GM12878 (cell line): ENCODE results near the gene CKMT2. TPM values are rescaled to one million over a fixed set of nuclear protein-coding genes. Genes with fewer than 3 reads are reported as not detected.

Experiments
- ATAC-seq: fragments of 200-7000 bp; cut with Tn5 transposase; 3 replicates; pipeline ENCODE4 v1.9.1; 2020; ENCODE audit warnings: mild to moderate bottlenecking, moderate library complexity
- BruUV-seq: library from RNA; stranded (reverse); fragments of 400-500 nt; replicated peaks from 2 replicates; lab custom pipeline; 2021; lab: Mats Ljungman, UMichigan
- CTCF ChIA-PET: fragments of 300-600 bp; sonication (Branson Sonifier 250); formaldehyde crosslinking; extraction: SDS; loops from one replicate; lab custom pipeline; 2021; ENCODE audit warnings: inconsistent platforms; lab: Yijun Ruan, JAX
- POLR2A ChIA-PET: fragments of 350-600 bp; formaldehyde crosslinking; extraction: SDS; loops from one replicate; lab custom pipeline; 2021; ENCODE audit warnings: inconsistent platforms; lab: Charles Lee
- RAD21 ChIA-PET: fragments of 300-600 bp; sonication (Branson Sonifier 250); formaldehyde crosslinking; loops from one replicate; lab custom pipeline; 2023; ENCODE audit warnings: antibody characterized with exemption; ENCODE audit not compliant: unreplicated experiment; lab: Charles Lee
- SMC1A ChIA-PET: fragments of 300-600 bp; sonication (Branson Sonifier 250); formaldehyde crosslinking; loops from one replicate; lab custom pipeline; 2023; ENCODE audit not compliant: unreplicated experiment, uncharacterized antibody; lab: Charles Lee
- DNase-seq: peaks from one replicate; pipeline ENCODE4 v3.0.0-alpha.2; 2011; ENCODE audit warnings: low read depth, low spot score
- FAIRE-seq: peaks from 3 replicates; lab custom pipeline; 2011; peaks lifted over from hg19 to GRCh38; lab: Jason Lieb, UNC
- H2AFZ ChIP-seq: 2 replicates; pipeline ENCODE4 v1.6.0; 2011; ENCODE audit warnings: low read depth, low read length, control low read depth; ENCODE audit not compliant: control insufficient read depth
- H3K27ac ChIP-seq: 2 replicates; pipeline ENCODE4 v1.5.1; 2011; ENCODE audit warnings: control low read depth; ENCODE audit not compliant: control insufficient read depth, insufficient read depth
- H3K27me3 ChIP-seq, 2 experiments: replicated peaks in 1 of 2; 2 replicates each; pipeline versions ENCODE4 v1.6.0 to v1.6.1; 2011; ENCODE audit warnings: low read length in 1 of 2; ENCODE audit not compliant: control insufficient read depth in 2 of 2, insufficient read depth in 2 of 2
- H3K36me3 ChIP-seq, 2 experiments: 2 replicates each; pipeline ENCODE4 v1.5.1; 2011; ENCODE audit warnings: low read length in 1 of 2; ENCODE audit not compliant: control insufficient read depth in 2 of 2, insufficient read depth in 2 of 2
- H3K4me1 ChIP-seq: 2 replicates; pipeline ENCODE4 v1.6.1; 2011; ENCODE audit warnings: mild to moderate bottlenecking, low read length, moderate library complexity, mixed read lengths; ENCODE audit not compliant: control insufficient read depth, insufficient read depth
- H3K4me2 ChIP-seq: 2 replicates; pipeline ENCODE4 v1.6.0; 2011; ENCODE audit warnings: control low read depth; ENCODE audit not compliant: control insufficient read depth, insufficient read depth
- H3K4me3 ChIP-seq: fragments of 200-600 bp; sonication (generic); 2 replicates; pipeline ENCODE4 v1.5.1; 2016
- H3K79me2 ChIP-seq: 2 replicates; pipeline ENCODE4 v1.6.0; 2011; ENCODE audit warnings: low read length; ENCODE audit not compliant: control insufficient read depth, insufficient read depth
- H3K9ac ChIP-seq: 2 replicates; pipeline ENCODE4 v1.8.0; 2011; ENCODE audit warnings: low read length, control low read depth, mixed read lengths; ENCODE audit not compliant: control insufficient read depth, insufficient read depth
- H3K9me3 ChIP-seq: replicated peaks from 3 replicates; pipeline ENCODE4 v1.5.1; 2011; ENCODE audit warnings: mild to moderate bottlenecking, low read length; ENCODE audit not compliant: control insufficient read depth, insufficient read depth
- H4K20me1 ChIP-seq: 2 replicates; pipeline ENCODE4 v1.6.0; 2011; ENCODE audit not compliant: control insufficient read depth, insufficient read depth
- BCL11A ChIP-seq: IDR thresholded peaks from 2 replicates; pipeline ENCODE4 v1.6.1; 2011; ENCODE audit warnings: low read depth, low read length
- BRCA1 ChIP-seq: IDR thresholded peaks from 2 replicates; pipeline ENCODE4 v1.6.1; 2011; ENCODE audit warnings: low read depth, low read length, improper control_type of control experiment
- CBX5 ChIP-seq: sonication (generic); IDR thresholded peaks from 2 replicates; pipeline ENCODE4 v1.6.1; 2016; ENCODE audit warnings: low read depth, moderate library complexity, mild to moderate bottlenecking, inconsistent platforms
- CHD2 ChIP-seq: IDR thresholded peaks from 2 replicates; pipeline ENCODE4 v1.6.1; 2011; ENCODE audit warnings: low read depth, low read length, improper control_type of control experiment, borderline replicate concordance
- IRF5 ChIP-seq: fragments of 450-650 bp; IDR thresholded peaks from 2 replicates; pipeline ENCODE4 v1.6.1; 2017; ENCODE audit warnings: borderline replicate concordance
- NKRF ChIP-seq: fragments of 450-650 bp; conservative IDR thresholded peaks from 2 replicates; pipeline ENCODE4 v1.6.1; 2017; ENCODE audit warnings: mild to moderate bottlenecking, moderate library complexity
- PBX3 ChIP-seq: IDR thresholded peaks from 2 replicates; pipeline ENCODE4 v1.6.1; 2011; ENCODE audit warnings: mild to moderate bottlenecking, low read depth, low read length, moderate library complexity; ENCODE audit not compliant: insufficient replicate concordance
- RAD51 ChIP-seq: fragments of 450-650 bp; IDR thresholded peaks from 2 replicates; pipeline ENCODE4 v1.6.1; 2016; ENCODE audit warnings: moderate library complexity, mild to moderate bottlenecking, inconsistent platforms
- RCOR1 ChIP-seq: conservative IDR thresholded peaks from 2 replicates; pipeline ENCODE4 v1.6.1; 2012; ENCODE audit warnings: low read depth, low read length, improper control_type of control experiment
- SMAD5 ChIP-seq: IDR thresholded peaks from 2 replicates; pipeline ENCODE4 v1.6.1; 2016; ENCODE audit warnings: antibody characterized with exemption, low read depth
- SRF ChIP-seq, 2 experiments: IDR thresholded peaks; 2 replicates each; pipeline ENCODE4 v1.6.1; 2011; ENCODE audit warnings: low read depth in 2 of 2, low read length in 2 of 2, mild to moderate bottlenecking in 1 of 2, moderate library complexity in 1 of 2
- WRNIP1 ChIP-seq: IDR thresholded peaks from 2 replicates; pipeline ENCODE4 v1.6.1; 2011; ENCODE audit warnings: low read depth, low read length, improper control_type of control experiment, borderline replicate concordance
- YY1 ChIP-seq: IDR thresholded peaks from 2 replicates; pipeline ENCODE4 v1.6.1; 2011; ENCODE audit warnings: low read depth, mild to moderate bottlenecking, low read length
- ZNF622 ChIP-seq: fragments of 450-650 bp; IDR thresholded peaks from 2 replicates; pipeline ENCODE4 v1.6.1; 2017; ENCODE audit warnings: mild to moderate bottlenecking, inconsistent platforms
- WGBS: methylation state at CpG from one replicate; pipeline ENCODE4 v1.1.6; 2016; ENCODE audit warnings: low lambda C conversion rate; ENCODE audit not compliant: insufficient replicate concordance, insufficient coverage; ENCODE audit errors: missing lambda C conversion rate; 5-methylcytosine and 5-hydroxymethylcytosine counted together
- in situ Hi-C: fragments of 300-500 bp; cut with MboI; formaldehyde crosslinking; loops from 9 replicates; pipeline ENCODE4 v1.14.3; 2018; ENCODE audit warnings: mixed read lengths
- intact Hi-C: fragments of 100-400 bp; cut with micrococcal nuclease; formaldehyde crosslinking; loops from one replicate; pipeline ENCODE4 v1.14.2; 2022; ENCODE audit not compliant: unreplicated experiment
- polyA plus RNA-seq, 11 experiments: library from polyadenylated mRNA; depleted of rRNA in 4 of 11; unstranded in 6 of 11; stranded (reverse) in 5 of 11; fragments of >200 nt; fragmentation: Nextera tagmentation in 4 of 11; fragmentation: Illumina TruSeq in 1 of 11; extraction: Ambion mirVana in 4 of 11; extraction: Trizol in 1 of 11; gene quantifications; 1 replicate in 1 of 11; 2 replicates in 10 of 11; pipeline versions ENCODE4 v1.2.1 to v1.2.3, GENCODE V29; 2011 to 2016; ENCODE audit warnings: inconsistent platforms in 2 of 11, missing spikeins in 2 of 11, low read depth in 1 of 11
- total RNA-seq, 4 experiments: library from RNA; depleted of rRNA in 3 of 4; stranded (reverse); fragments of >200 nt in 3 of 4; fragmentation: Illumina TruSeq in 1 of 4; extraction: Trizol in 1 of 4; gene quantifications; 2 replicates each; pipeline versions ENCODE4 v1.2.1 to v1.2.3, GENCODE V29; 2013 to 2021
- TF ChIP-seq, protein P1 (sequence below): IDR thresholded peaks from 2 replicates; pipeline ENCODE4 v1.6.1; 2012; ENCODE audit warnings: low read depth, low read length, improper control_type of control experiment

CKMT2 gene
- total and polyA plus RNA-seq, 10 of the 15 experiments (the other 5 are each of a cell fraction or from before 2014, with no cell fraction given): 0.70 to 1.2 TPM; not detected in 8

DNA sequence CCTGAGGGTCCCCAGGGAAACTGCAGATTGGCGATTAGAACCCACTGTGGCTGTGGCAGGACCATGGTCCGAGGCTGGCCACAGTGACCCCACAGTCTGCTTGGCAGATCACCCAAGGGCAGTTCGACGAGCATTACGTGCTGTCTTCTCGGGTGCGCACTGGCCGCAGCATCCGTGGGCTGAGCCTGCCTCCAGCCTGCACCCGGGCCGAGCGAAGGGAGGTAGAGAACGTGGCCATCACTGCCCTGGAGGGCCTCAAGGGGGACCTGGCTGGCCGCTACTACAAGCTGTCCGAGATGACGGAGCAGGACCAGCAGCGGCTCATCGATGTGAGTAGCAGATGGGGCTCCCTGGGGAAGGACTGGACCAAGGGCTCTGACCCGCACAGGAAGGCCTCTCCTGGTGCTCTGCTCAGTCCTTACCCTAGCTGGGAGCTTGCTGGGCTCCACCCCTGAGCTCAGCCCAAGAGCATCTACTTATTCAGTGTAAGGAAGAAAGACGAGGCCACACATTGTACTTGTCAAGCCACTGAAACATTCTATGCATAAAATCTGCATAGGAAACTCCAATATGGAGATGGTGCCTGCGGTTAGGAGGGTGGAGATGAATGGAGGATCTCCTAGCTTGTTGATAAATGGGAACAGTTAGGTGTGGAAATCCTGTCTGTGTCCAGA lies 21.9 kb downstream of the CKMT2 start:
- intact Hi-C loops: no loop called here
- H3K27ac ChIP-seq: no peak overlapping the region
- CTCF ChIA-PET: no interaction called here
- H3K4me3 ChIP-seq: no peak overlapping the region
- no peaks in the 10 kb centered on the region for H3K4me1 ChIP-seq
- RAD21 ChIA-PET: no interaction called here
- POLR2A ChIA-PET: interaction anchor here (0.6 to 0.7 kb wide), 2 partner anchors 13 to 1113 kb away, joined by 3 to 4 read pairs; no protein-coding TSS in a partner anchor
- TF ChIP-seq PBX3 (no peak), CBX5 (no peak), SMAD5 (no peak), BRCA1 (no peak), ZNF622 (no peak), BCL11A (no peak), SRF (IDR thresholded peaks at IDR 0.05; ENCODE audit: low read depth in 2 of 2, low read length in 2 of 2) (no peak), CHD2 (no peak), NKRF (no peak), RAD51 (no peak), RCOR1 (no peak), WRNIP1 (no peak), YY1 (no peak), IRF5 (no peak)
- TF ChIP-seq, protein P1, sequence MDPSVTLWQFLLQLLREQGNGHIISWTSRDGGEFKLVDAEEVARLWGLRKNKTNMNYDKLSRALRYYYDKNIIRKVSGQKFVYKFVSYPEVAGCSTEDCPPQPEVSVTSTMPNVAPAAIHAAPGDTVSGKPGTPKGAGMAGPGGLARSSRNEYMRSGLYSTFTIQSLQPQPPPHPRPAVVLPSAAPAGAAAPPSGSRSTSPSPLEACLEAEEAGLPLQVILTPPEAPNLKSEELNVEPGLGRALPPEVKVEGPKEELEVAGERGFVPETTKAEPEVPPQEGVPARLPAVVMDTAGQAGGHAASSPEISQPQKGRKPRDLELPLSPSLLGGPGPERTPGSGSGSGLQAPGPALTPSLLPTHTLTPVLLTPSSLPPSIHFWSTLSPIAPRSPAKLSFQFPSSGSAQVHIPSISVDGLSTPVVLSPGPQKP: no peak
- H3K4me2 ChIP-seq: no peak overlapping the region
- DNase-seq (no peak), ATAC-seq (no peak), FAIRE-seq (no peak)
- H3K9me3 ChIP-seq: no peaks in the 10 kb centered on the region
- no peaks in the 10 kb centered on the region for H3K79me2 ChIP-seq
- H3K27me3 ChIP-seq: no peaks in the 10 kb centered on the region
- H3K36me3 ChIP-seq: no peaks in the 10 kb centered on the region
- in situ Hi-C loops: no loop called here
- H2AFZ ChIP-seq: no peak overlapping the region
- H4K20me1 ChIP-seq: no peaks in the 10 kb centered on the region
- 87% methylated on average over 21 of the region's 21 CpGs for WGBS
- BruUV-seq: no TSS peak
- no peak overlapping the region for H3K9ac ChIP-seq
- SMC1A ChIA-PET: no interaction called here
